SK-N-MC (cell line): Measurements from ENCODE around the gene PLIN1.

Experiments
- EZH2 ChIP-seq: fragments of 200-600 bp; sonication (generic); IDR thresholded peaks from one replicate; pipeline ENCODE4 v1.6.1; 2017; ENCODE audit warnings: antibody characterized with exemption
- POLR2AphosphoS5 ChIP-seq: IDR thresholded peaks from 2 replicates; pipeline ENCODE4 v1.6.1; 2012; ENCODE audit warnings: mild to moderate bottlenecking, low read depth, low read length, borderline replicate concordance

DNA sequence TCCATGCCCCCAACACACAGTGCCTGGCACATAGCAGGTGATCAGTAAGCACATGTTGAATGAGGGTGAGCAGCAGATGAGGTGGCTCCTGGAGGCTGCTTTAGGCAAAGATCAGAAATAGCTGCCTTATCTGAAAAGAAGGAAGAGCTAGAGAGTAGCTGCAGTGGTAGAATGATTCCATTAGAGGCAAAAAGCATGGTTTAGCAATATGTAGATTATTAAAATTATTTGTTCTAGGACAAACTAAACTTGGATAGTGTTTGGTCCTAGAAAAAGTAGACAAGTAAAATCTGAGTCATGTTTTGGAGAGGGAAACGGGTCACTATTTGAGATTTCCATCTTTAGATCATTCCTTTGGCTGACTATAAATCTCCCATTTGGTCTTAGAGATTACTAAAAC lies 56.0 kb downstream of the PLIN1 start:
- TF ChIP-seq POLR2AphosphoS5 = no peak
- no peak for TF ChIP-seq EZH2
